NCI-H226 (cell line): ENCODE data around the gene SURF4.
"Not testable (repeated sequence)": the region's sequence is repeated elsewhere in the genome, so short reads cannot be mapped to it uniquely, and the experiment has no call there.

ENCODE experiments used
- DNase-seq: peaks from one replicate; pipeline ENCODE4 v3.0.0-alpha.2; 2015

Gene SURF4

GRCh38 chr9:133396952-133397351 is 21.1 kb upstream of the SURF4 start:
- no peak for DNase-seq

- no peak for DNase-seq
These were observed 18.9 kb upstream of the SURF4 start for GRCh38 chr9:133394687-133395271.

GRCh38 chr9:133393399-133393798 is 17.5 kb upstream of the SURF4 start:
- DNase-seq, result no peak

GRCh38 chr9:133392308-133392707 is 16.4 kb upstream of the SURF4 start:
- DNase-seq, result not testable (repeated sequence)

GRCh38 chr9:133391449-133391848 is 15.6 kb upstream of the SURF4 start:
- not testable (repeated sequence) for DNase-seq

GRCh38 chr9:133390713-133391112 is 14.9 kb upstream of the SURF4 start:
- DNase-seq, result no peak

GRCh38 chr9:133389562-133389961 is 13.7 kb upstream of the SURF4 start:
- DNase-seq, result no peak

GRCh38 chr9:133389025-133389557 is 13.2 kb upstream of the SURF4 start:
- no peak for DNase-seq

GRCh38 chr9:133387680-133388079 is 11.8 kb upstream of the SURF4 start:
- DNase-seq, result no peak

- no peak for DNase-seq
These were observed 10.5 kb upstream of the SURF4 start for GRCh38 chr9:133386338-133386737.

- DNase-seq, result no peak
These were observed 9.6 kb upstream of the SURF4 start for GRCh38 chr9:133385452-133385851.

GRCh38 chr9:133384736-133385321 is 9.0 kb upstream of the SURF4 start:
- DNase-seq, result no peak

- no peak for DNase-seq
These were observed 7.6 kb upstream of the SURF4 start for GRCh38 chr9:133383438-133383837.

- DNase-seq, result no peak
These were observed 6.8 kb upstream of the SURF4 start for GRCh38 chr9:133382507-133383141.

- no peak for DNase-seq
These were observed 4.9 kb upstream of the SURF4 start for GRCh38 chr9:133380734-133381133.

GRCh38 chr9:133379153-133380086 is 3.6 kb upstream of the SURF4 start:
- DNase-seq, result no peak

GRCh38 chr9:133378408-133378962 is 2.6 kb upstream of the SURF4 start:
- DNase-seq, result no peak

- no peak for DNase-seq
These were observed 1.9 kb upstream of the SURF4 start for GRCh38 chr9:133377721-133378216.

GRCh38 chr9:133377280-133377679 is 1.4 kb upstream of the SURF4 start:
- DNase-seq, result not testable (repeated sequence)

GRCh38 chr9:133375116-133375723 is 640 bp downstream of the SURF4 start:
- no peak for DNase-seq

- no peak for DNase-seq
These were observed 1.2 kb downstream of the SURF4 start for GRCh38 chr9:133374612-133375115.

- no peak for DNase-seq
These were observed 3.7 kb downstream of the SURF4 start for GRCh38 chr9:133372144-133372543.
